ENCODE results near the gene SCNN1A.

Gene SCNN1A

DNA sequence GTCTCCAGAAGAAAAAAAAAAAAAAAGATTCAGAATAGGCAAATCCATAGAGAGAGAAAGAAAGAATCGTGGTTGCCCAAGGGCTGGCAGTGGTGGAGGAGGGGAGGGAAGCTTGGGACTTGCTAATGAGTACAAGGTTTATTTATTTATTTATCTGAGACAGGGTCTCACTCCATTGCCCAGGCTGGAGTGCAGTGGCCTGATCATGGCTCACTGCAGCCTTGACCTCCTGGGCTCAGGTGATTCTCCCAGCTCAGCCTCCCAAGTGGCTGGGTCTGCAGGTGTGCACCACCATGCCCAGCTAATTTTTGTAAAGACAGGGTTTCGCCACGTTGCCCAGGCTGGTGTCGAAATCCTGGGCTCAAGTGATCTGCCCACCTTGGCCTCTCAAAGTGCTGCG lies 23.7 kb downstream of the SCNN1A start:
- H3K27me3 ChIP-seq (ENCODE audit: insufficient read depth, low read length), result peaks cover 4% of the 10 kb centered on the region; the same call in 1 of the 2 replicates
- no peaks in the 10 kb centered on the region for H3K36me3 ChIP-seq (ENCODE audit: insufficient read depth, low read length)
- no peaks in the 10 kb centered on the region for H3K79me2 ChIP-seq (ENCODE audit: insufficient read depth, low read length)
- no peak overlapping the region for H3K4me2 ChIP-seq (ENCODE audit: low read length)
- H3K4me3 ChIP-seq (ENCODE audit: low read depth, low read length, poor library complexity, severe bottlenecking), result no peak overlapping the region
- no peak overlapping the region for H2AFZ ChIP-seq (ENCODE audit: low read length)
- H3K9ac ChIP-seq (ENCODE audit: low read length), result no peak overlapping the region
- no peaks in the 10 kb centered on the region for H3K9me2 ChIP-seq (ENCODE audit: low read depth, low read length)
- H3K4me1 ChIP-seq (ENCODE audit: insufficient read depth, low read length, severe bottlenecking), result no peaks in the 10 kb centered on the region
- H4K20me1 ChIP-seq (ENCODE audit: insufficient read depth, low read length), result no peaks in the 10 kb centered on the region
- H3F3A ChIP-seq (ENCODE audit: insufficient read depth, low read length), result no peaks in the 10 kb centered on the region
- H3K9me3 ChIP-seq (ENCODE audit: low read length), result no peaks in the 10 kb centered on the region
- TF ChIP-seq EZH2 (IDR thresholded peaks at IDR 0.05; ENCODE audit: borderline replicate concordance, low read length), result no peak
- TF ChIP-seq, protein P1, sequence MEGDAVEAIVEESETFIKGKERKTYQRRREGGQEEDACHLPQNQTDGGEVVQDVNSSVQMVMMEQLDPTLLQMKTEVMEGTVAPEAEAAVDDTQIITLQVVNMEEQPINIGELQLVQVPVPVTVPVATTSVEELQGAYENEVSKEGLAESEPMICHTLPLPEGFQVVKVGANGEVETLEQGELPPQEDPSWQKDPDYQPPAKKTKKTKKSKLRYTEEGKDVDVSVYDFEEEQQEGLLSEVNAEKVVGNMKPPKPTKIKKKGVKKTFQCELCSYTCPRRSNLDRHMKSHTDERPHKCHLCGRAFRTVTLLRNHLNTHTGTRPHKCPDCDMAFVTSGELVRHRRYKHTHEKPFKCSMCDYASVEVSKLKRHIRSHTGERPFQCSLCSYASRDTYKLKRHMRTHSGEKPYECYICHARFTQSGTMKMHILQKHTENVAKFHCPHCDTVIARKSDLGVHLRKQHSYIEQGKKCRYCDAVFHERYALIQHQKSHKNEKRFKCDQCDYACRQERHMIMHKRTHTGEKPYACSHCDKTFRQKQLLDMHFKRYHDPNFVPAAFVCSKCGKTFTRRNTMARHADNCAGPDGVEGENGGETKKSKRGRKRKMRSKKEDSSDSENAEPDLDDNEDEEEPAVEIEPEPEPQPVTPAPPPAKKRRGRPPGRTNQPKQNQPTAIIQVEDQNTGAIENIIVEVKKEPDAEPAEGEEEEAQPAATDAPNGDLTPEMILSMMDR (IDR thresholded peaks at IDR 0.05; ENCODE audit: low read length), result no peak
- no peak overlapping the region for H3K27ac ChIP-seq (ENCODE audit: low read depth, low read length, poor library complexity, severe bottlenecking)

- H3K4me2 ChIP-seq (ENCODE audit: low read length), result no peak overlapping the region
- peaks cover 7% of the 10 kb centered on the region; the same call in 1 of the 2 replicates for H3K27me3 ChIP-seq (ENCODE audit: insufficient read depth, low read length)
- no peak overlapping the region for H3K27ac ChIP-seq (ENCODE audit: low read depth, low read length, poor library complexity, severe bottlenecking)
- H3K36me3 ChIP-seq (ENCODE audit: insufficient read depth, low read length), result no peaks in the 10 kb centered on the region
- H3F3A ChIP-seq (ENCODE audit: insufficient read depth, low read length), result no peaks in the 10 kb centered on the region
- no peak overlapping the region for H3K4me3 ChIP-seq (ENCODE audit: low read depth, low read length, poor library complexity, severe bottlenecking)
- no peaks in the 10 kb centered on the region for H3K9me2 ChIP-seq (ENCODE audit: low read depth, low read length)
- no peak overlapping the region for H2AFZ ChIP-seq (ENCODE audit: low read length)
- no peaks in the 10 kb centered on the region for H3K4me1 ChIP-seq (ENCODE audit: insufficient read depth, low read length, severe bottlenecking)
- no peaks in the 10 kb centered on the region for H4K20me1 ChIP-seq (ENCODE audit: insufficient read depth, low read length)
- TF ChIP-seq EZH2 (IDR thresholded peaks at IDR 0.05; ENCODE audit: borderline replicate concordance, low read length), result no peak
- TF ChIP-seq, protein P1 (IDR thresholded peaks at IDR 0.05; ENCODE audit: low read length), result no peak
- no peaks in the 10 kb centered on the region for H3K79me2 ChIP-seq (ENCODE audit: insufficient read depth, low read length)
- H3K9ac ChIP-seq (ENCODE audit: low read length), result no peak overlapping the region
- H3K9me3 ChIP-seq (ENCODE audit: low read length), result no peaks in the 10 kb centered on the region
These were observed 27.7 kb downstream of the SCNN1A start for GRCh38 chr12:6347367-6348338.

GRCh38 chr12:6346942-6347341 lies 28.4 kb downstream of the SCNN1A start:
- H3K27ac ChIP-seq (ENCODE audit: low read depth, low read length, poor library complexity, severe bottlenecking), result no peak overlapping the region
- no peaks in the 10 kb centered on the region for H3K36me3 ChIP-seq (ENCODE audit: insufficient read depth, low read length)
- no peak overlapping the region for H3K9ac ChIP-seq (ENCODE audit: low read length)
- H3K79me2 ChIP-seq (ENCODE audit: insufficient read depth, low read length), result no peaks in the 10 kb centered on the region
- H3K27me3 ChIP-seq (ENCODE audit: insufficient read depth, low read length), result peaks cover 7% of the 10 kb centered on the region; the same call in 1 of the 2 replicates
- no peaks in the 10 kb centered on the region for H3F3A ChIP-seq (ENCODE audit: insufficient read depth, low read length)
- no peaks in the 10 kb centered on the region for H3K9me3 ChIP-seq (ENCODE audit: low read length)
- no peaks in the 10 kb centered on the region for H3K9me2 ChIP-seq (ENCODE audit: low read depth, low read length)
- H2AFZ ChIP-seq (ENCODE audit: low read length), result no peak overlapping the region
- no peaks in the 10 kb centered on the region for H3K4me1 ChIP-seq (ENCODE audit: insufficient read depth, low read length, severe bottlenecking)
- H3K4me2 ChIP-seq (ENCODE audit: low read length), result no peak overlapping the region
- H4K20me1 ChIP-seq (ENCODE audit: insufficient read depth, low read length), result no peaks in the 10 kb centered on the region
- no peak for TF ChIP-seq EZH2 (IDR thresholded peaks at IDR 0.05; ENCODE audit: borderline replicate concordance, low read length)
- TF ChIP-seq, protein P1 (IDR thresholded peaks at IDR 0.05; ENCODE audit: low read length), result no peak
- H3K4me3 ChIP-seq (ENCODE audit: low read depth, low read length, poor library complexity, severe bottlenecking), result no peak overlapping the region

Data from OCI-LY1 (cell line).